ENCODE data around the gene FLACC1. TPM values are rescaled to one million over a fixed set of nuclear protein-coding genes. Genes with fewer than 3 reads are reported as not detected.
"Not testable (repeated sequence)": the region's sequence is repeated elsewhere in the genome, so short reads cannot be mapped to it uniquely, and the experiment has no call there.

Gene FLACC1
- total RNA-seq, 1 donor from 2014 or later = 0.23 TPM

DNA sequence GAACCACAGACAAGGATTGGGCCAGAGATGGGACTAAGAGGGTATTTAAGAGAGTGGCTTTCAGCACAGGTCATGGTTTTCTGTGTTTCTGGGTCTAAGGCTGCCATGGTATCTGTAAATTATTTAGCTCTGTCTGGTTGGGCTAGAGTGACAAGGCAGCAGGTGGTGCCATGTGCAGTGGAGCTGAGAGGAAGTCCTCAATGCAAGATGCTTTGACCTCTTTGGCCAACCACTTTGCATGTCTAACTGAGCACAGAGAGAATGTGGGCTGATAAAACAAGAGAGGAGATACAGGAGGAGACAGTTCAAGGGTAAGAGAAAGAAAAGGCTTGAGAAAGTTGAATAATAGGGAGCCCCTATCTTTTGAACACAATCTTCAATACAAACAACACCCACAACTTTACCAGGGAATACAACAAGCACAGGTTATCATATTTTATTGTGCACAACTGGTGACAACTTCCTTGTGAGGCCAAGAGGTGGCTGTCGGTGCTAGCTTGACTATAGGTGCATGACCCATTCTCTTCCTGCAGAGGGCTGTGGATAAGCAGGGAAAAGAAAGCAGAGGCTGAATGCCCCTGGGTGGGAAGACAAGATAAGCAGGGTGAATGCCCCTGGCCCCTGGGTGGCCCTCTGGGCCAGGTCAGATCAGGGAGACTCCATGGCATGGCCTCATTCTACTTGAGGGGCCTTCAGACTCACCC, 12.3 kb downstream of the FLACC1 start:
- Mint-ChIP-seq H3K36me3 (ENCODE audit: low read depth) (peaks cover 27% of the 10 kb centered on the region), H3K4me3 (no peak overlapping the region), H3K27ac (no peak overlapping the region), H3K4me1 (ENCODE audit: low read depth) (peaks cover 12% of the 10 kb centered on the region), H3K27me3 (ENCODE audit: insufficient read depth) (no peaks in the 10 kb centered on the region), H3K9me3 (peaks cover 11% of the 10 kb centered on the region)
- DNase-seq (ENCODE audit: low spot score) = no peak
- intact Hi-C loops (cut with micrococcal nuclease) = no loop called here

GRCh38 chr2:201343559-201343958, 13.6 kb downstream of the FLACC1 start:
- no peaks in the 10 kb centered on the region for H3K27me3 Mint-ChIP-seq (ENCODE audit: insufficient read depth)
- peaks cover 31% of the 10 kb centered on the region for H3K36me3 Mint-ChIP-seq (ENCODE audit: low read depth)
- no peak overlapping the region for H3K4me3 Mint-ChIP-seq
- peaks cover 12% of the 10 kb centered on the region for H3K4me1 Mint-ChIP-seq (ENCODE audit: low read depth)
- peaks cover 19% of the 10 kb centered on the region for H3K9me3 Mint-ChIP-seq
- H3K27ac Mint-ChIP-seq = no peak overlapping the region
- intact Hi-C loops (cut with micrococcal nuclease) = no loop called here
- DNase-seq (ENCODE audit: low spot score) = no peak

DNA sequence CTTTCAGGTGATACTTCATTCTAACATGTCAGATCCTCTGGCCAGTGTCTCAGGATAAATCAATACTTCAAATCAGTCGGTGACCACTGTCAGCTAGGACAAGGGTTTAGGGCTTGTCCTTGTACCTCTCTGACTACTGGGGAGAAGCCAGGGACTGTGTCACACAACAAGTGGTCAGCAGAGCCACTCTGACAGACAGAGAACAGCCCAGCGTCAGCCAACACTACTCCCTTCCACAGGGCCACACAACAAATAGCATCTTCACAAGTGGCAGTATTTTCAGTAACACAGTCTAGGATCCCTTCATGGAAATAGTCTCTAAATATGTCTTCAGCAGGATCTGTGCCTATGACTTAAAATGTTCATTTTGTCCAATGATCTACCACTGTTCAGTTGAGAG, 14.2 kb downstream of the FLACC1 start:
- peaks cover 32% of the 10 kb centered on the region for H3K36me3 Mint-ChIP-seq (ENCODE audit: low read depth)
- H3K4me3 Mint-ChIP-seq = no peak overlapping the region
- no peaks in the 10 kb centered on the region for H3K27me3 Mint-ChIP-seq (ENCODE audit: insufficient read depth)
- H3K4me1 Mint-ChIP-seq (ENCODE audit: low read depth) = peaks cover 12% of the 10 kb centered on the region
- H3K9me3 Mint-ChIP-seq = peaks cover 25% of the 10 kb centered on the region
- intact Hi-C loops (cut with micrococcal nuclease) = no loop called here
- no peak for DNase-seq (ENCODE audit: low spot score)
- no peak overlapping the region for H3K27ac Mint-ChIP-seq

DNA sequence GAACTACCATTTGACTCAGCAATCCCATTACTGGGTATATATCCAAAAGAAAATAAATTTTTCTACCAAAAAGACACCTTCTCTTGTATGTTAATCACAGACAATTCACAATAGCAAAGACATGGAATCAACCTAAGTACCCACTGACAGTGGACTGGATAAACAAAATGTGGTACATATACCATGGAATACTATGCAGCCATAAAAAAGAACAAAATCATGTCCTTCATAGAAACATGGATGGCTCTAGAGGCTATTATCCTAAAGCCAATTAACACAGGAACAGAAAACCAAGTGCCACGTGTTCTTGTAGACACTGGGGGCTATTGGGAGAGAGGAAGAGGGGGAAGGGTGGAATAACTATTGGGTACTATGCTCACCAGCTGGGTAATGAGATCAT, 27.7 kb downstream of the FLACC1 start:
- intact Hi-C loops (cut with micrococcal nuclease) = no loop called here
- Mint-ChIP-seq H3K36me3 (ENCODE audit: low read depth) (peaks cover 20% of the 10 kb centered on the region), H3K27ac (no peak overlapping the region), H3K4me3 (no peak overlapping the region), H3K4me1 (ENCODE audit: low read depth) (no peaks in the 10 kb centered on the region), H3K9me3 (peaks cover 30% of the 10 kb centered on the region), H3K27me3 (ENCODE audit: insufficient read depth) (no peaks in the 10 kb centered on the region)
- no peak for DNase-seq (ENCODE audit: low spot score)

- Mint-ChIP-seq H3K9me3 (peaks cover 37% of the 10 kb centered on the region), H3K27ac (no peak overlapping the region), H3K4me3 (no peak overlapping the region), H3K36me3 (ENCODE audit: low read depth) (peaks cover 26% of the 10 kb centered on the region), H3K27me3 (ENCODE audit: insufficient read depth) (no peaks in the 10 kb centered on the region), H3K4me1 (ENCODE audit: low read depth) (no peaks in the 10 kb centered on the region)
- intact Hi-C loops (cut with micrococcal nuclease) = no loop called here
- DNase-seq (ENCODE audit: low spot score) = no peak
These were observed 29.5 kb downstream of the FLACC1 start for GRCh38 chr2:201327678-201328077.

GRCh38 chr2:201322772-201323171, 34.4 kb downstream of the FLACC1 start:
- no peaks in the 10 kb centered on the region for H3K27me3 Mint-ChIP-seq (ENCODE audit: insufficient read depth)
- H3K4me3 Mint-ChIP-seq = no peak overlapping the region
- H3K36me3 Mint-ChIP-seq (ENCODE audit: low read depth) = peaks cover 33% of the 10 kb centered on the region
- intact Hi-C loops (cut with micrococcal nuclease) = no loop called here
- no peaks in the 10 kb centered on the region for H3K4me1 Mint-ChIP-seq (ENCODE audit: low read depth)
- H3K27ac Mint-ChIP-seq = no peak overlapping the region
- DNase-seq (ENCODE audit: low spot score) = no peak
- peaks cover 54% of the 10 kb centered on the region for H3K9me3 Mint-ChIP-seq

DNA sequence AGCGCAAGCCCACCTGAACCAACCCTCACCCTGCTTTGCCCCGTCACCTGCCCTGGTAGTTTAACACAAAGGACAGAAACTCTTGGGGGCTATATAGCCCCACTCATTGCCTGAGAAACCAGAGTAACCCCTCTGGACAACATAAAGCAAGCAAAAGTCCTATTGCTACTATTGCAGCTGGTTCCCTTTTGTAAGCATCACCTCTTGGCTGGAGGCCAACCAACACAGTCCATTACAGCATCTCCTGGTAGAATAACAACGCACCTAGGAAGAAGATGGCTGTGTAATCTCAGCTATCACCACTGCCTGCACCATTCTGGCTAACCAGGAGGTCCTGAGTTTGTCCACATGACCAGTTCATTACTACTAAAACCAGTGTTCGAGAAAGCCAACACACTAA, 36.4 kb downstream of the FLACC1 start:
- no peaks in the 10 kb centered on the region for H3K27me3 Mint-ChIP-seq (ENCODE audit: insufficient read depth)
- H3K36me3 Mint-ChIP-seq (ENCODE audit: low read depth) = peaks cover 36% of the 10 kb centered on the region
- no peak overlapping the region for H3K27ac Mint-ChIP-seq
- intact Hi-C loops (cut with micrococcal nuclease) = no loop called here
- no peak for DNase-seq (ENCODE audit: low spot score)
- peaks cover 62% of the 10 kb centered on the region for H3K9me3 Mint-ChIP-seq
- H3K4me3 Mint-ChIP-seq = no peak overlapping the region
- no peaks in the 10 kb centered on the region for H3K4me1 Mint-ChIP-seq (ENCODE audit: low read depth)

DNA sequence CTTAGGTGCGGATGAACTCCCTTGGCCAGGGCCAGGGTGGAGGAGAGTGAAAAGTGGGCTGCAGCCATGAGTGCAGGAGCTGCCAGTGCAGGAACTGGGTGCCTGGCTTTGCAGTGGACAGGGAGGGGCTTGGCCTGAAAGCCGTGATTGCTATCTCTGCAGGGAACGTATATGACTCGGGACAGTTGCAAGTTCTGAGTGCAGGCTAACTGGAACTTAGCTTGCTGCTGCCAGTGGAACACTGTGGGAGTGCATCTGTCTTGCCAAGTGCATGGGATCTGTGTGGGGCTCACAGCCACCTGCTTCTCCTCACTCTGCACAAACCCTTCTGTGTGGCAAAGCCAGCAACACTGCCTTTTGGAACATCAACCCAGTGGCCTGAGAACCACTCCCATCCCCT, 36.9 kb downstream of the FLACC1 start:
- intact Hi-C loops (cut with micrococcal nuclease) = no loop called here
- no peak overlapping the region for H3K27ac Mint-ChIP-seq
- H3K4me1 Mint-ChIP-seq (ENCODE audit: low read depth) = no peaks in the 10 kb centered on the region
- no peak for DNase-seq (ENCODE audit: low spot score)
- H3K36me3 Mint-ChIP-seq (ENCODE audit: low read depth) = peaks cover 36% of the 10 kb centered on the region
- no peaks in the 10 kb centered on the region for H3K27me3 Mint-ChIP-seq (ENCODE audit: insufficient read depth)
- no peak overlapping the region for H3K4me3 Mint-ChIP-seq
- H3K9me3 Mint-ChIP-seq = peaks cover 58% of the 10 kb centered on the region

- peaks cover 33% of the 10 kb centered on the region for H3K36me3 Mint-ChIP-seq (ENCODE audit: low read depth)
- no peak overlapping the region for H3K27ac Mint-ChIP-seq
- H3K4me3 Mint-ChIP-seq = no peak overlapping the region
- H3K27me3 Mint-ChIP-seq (ENCODE audit: insufficient read depth) = no peaks in the 10 kb centered on the region
- intact Hi-C loops (cut with micrococcal nuclease) = no loop called here
- no peaks in the 10 kb centered on the region for H3K4me1 Mint-ChIP-seq (ENCODE audit: low read depth)
- peaks cover 60% of the 10 kb centered on the region for H3K9me3 Mint-ChIP-seq
- no peak for DNase-seq (ENCODE audit: low spot score)
These were observed 37.6 kb downstream of the FLACC1 start for GRCh38 chr2:201319511-201319910.

- intact Hi-C loops (cut with micrococcal nuclease) = no loop called here
- Mint-ChIP-seq H3K27ac (no peak overlapping the region), H3K4me3 (no peak overlapping the region), H3K4me1 (ENCODE audit: low read depth) (no peaks in the 10 kb centered on the region), H3K27me3 (ENCODE audit: insufficient read depth) (no peaks in the 10 kb centered on the region), H3K9me3 (peaks cover 75% of the 10 kb centered on the region), H3K36me3 (ENCODE audit: low read depth) (peaks cover 43% of the 10 kb centered on the region)
- DNase-seq (ENCODE audit: low spot score) = no peak
These were observed 43.8 kb downstream of the FLACC1 start for GRCh38 chr2:201313362-201313761.

DNA sequence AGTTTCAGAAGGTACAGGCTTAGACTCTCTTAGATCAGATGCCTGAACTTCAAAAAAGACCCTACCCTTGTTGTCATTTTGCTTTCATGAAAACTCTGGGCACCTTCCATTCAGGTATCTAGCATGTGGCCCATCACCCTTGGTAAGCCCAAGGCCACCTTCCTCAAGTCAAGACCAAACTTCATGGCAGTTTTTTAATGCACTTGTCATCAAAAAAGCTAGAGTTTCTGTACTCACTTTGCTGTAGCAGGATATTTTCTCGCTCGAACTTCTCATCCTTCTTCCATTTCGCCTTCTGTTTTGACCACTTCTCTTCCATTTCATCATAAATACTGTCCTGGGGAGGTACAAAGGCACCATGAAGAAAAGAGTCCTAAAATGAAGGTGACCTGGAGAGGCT, 48.2 kb downstream of the FLACC1 start:
- DNase-seq (ENCODE audit: low spot score) = no peak
- peaks cover 52% of the 10 kb centered on the region for H3K36me3 Mint-ChIP-seq (ENCODE audit: low read depth)
- H3K27ac Mint-ChIP-seq = no peak overlapping the region
- intact Hi-C loops (cut with micrococcal nuclease) = no loop called here
- H3K9me3 Mint-ChIP-seq = peaks cover 59% of the 10 kb centered on the region
- no peaks in the 10 kb centered on the region for H3K4me1 Mint-ChIP-seq (ENCODE audit: low read depth)
- H3K27me3 Mint-ChIP-seq (ENCODE audit: insufficient read depth) = no peaks in the 10 kb centered on the region
- no peak overlapping the region for H3K4me3 Mint-ChIP-seq

DNA sequence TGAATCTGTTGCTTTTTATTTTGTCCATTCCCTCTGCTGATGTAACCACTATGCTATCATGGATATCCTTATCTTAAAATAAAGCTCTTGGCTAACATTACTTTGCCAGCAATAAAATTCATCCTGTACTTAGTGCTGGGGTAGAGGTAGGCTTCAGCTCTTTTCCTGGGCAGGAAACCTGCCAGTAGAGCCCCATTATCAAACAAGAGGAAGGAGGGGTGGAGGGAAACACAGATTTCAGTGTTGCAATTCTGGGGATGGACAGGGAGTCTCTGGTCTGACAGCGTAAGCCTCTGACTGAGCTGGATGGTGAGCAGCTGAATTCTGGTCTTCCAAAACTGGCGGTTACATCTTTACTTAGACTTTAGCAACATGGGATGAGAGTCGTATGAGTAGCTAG, 49.3 kb downstream of the FLACC1 start:
- Mint-ChIP-seq H3K9me3 (peaks cover 55% of the 10 kb centered on the region), H3K27me3 (ENCODE audit: insufficient read depth) (no peaks in the 10 kb centered on the region), H3K27ac (no peak overlapping the region), H3K4me3 (no peak overlapping the region), H3K4me1 (ENCODE audit: low read depth) (no peaks in the 10 kb centered on the region), H3K36me3 (ENCODE audit: low read depth) (peaks cover 44% of the 10 kb centered on the region)
- intact Hi-C loops (cut with micrococcal nuclease) = no loop called here
- no peak for DNase-seq (ENCODE audit: low spot score)

- intact Hi-C loops (cut with micrococcal nuclease); H3K27ac Mint-ChIP-seq; H3K4me3 Mint-ChIP-seq; DNase-seq (ENCODE audit: low spot score); H3K27me3 Mint-ChIP-seq (ENCODE audit: insufficient read depth); H3K4me1 Mint-ChIP-seq (ENCODE audit: low read depth): not testable (repeated sequence)
- Mint-ChIP-seq H3K9me3 (peaks cover 59% of the 10 kb centered on the region), H3K36me3 (ENCODE audit: low read depth) (peaks cover 41% of the 10 kb centered on the region)
These were observed 57.2 kb downstream of the FLACC1 start for GRCh38 chr2:201299929-201300328.
